SU-DHL-6 (cell line): ENCODE data around the gene FUS.

ENCODE experiments used
- CTCF ChIP-seq: fragments of 200-600 bp; sonication (generic); IDR thresholded peaks from one replicate; pipeline ENCODE4 v1.5.1; 2017; ENCODE audit warnings: antibody characterized with exemption, mild to moderate bottlenecking, low read length, moderate library complexity; ENCODE audit not compliant: insufficient read depth, poor library complexity, severe bottlenecking
- EZH2phosphoT487 ChIP-seq: fragments of 200-600 bp; sonication (generic), shearing (Covaris generic); conservative IDR thresholded peaks from 2 replicates; pipeline ENCODE4 v1.6.1; 2018; ENCODE audit warnings: mild to moderate bottlenecking, antibody characterized with exemption, low read length, moderate library complexity, mixed read lengths

GRCh38 chr16:31213342-31213741, 33.4 kb downstream of the FUS start:
- TF ChIP-seq CTCF (no peak), EZH2phosphoT487 (no peak)
